Hepatocyte (in vitro differentiated cells): ENCODE measurements around the gene CHN2.

Experiments used
- CTCF ChIP-seq: fragments of 200-600 bp; sonication (generic); IDR thresholded peaks from 2 replicates; pipeline ENCODE4 v1.5.1; 2016; ENCODE audit warnings: antibody characterized with exemption, mild to moderate bottlenecking; ENCODE audit not compliant: poor library complexity
- EZH2 ChIP-seq: fragments of 200-600 bp; sonication (generic); IDR thresholded peaks from 2 replicates; pipeline ENCODE4 v1.6.1; 2016; ENCODE audit warnings: antibody characterized with exemption, mild to moderate bottlenecking, borderline replicate concordance
- EZH2phosphoT487 ChIP-seq: fragments of 200-600 bp; sonication (generic); IDR thresholded peaks from one replicate; pipeline ENCODE4 v1.6.1; 2018; ENCODE audit warnings: antibody characterized with exemption, mild to moderate bottlenecking, low read depth, moderate library complexity; ENCODE audit not compliant: unreplicated experiment, severe bottlenecking

DNA sequence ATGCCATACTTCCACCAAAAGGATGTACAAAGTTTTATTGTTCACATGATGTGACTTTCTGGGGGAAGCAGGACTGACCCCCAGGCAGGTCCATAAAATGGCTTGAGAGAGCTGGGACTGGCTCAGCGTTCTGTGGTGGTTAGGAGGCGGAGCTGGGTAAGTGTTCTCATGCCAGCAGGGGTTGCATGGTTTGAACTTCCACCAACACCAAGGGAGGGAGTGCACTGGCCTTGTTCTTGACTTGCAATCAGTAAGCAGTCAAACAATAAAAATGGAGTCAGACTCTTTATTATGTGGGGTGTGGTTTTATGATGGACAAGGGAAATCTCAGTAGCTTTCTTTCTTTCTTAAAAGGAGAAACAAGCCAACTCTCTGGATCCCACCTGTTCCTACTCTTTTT is 273.6 kb downstream of the CHN2 start:
- TF ChIP-seq CTCF (no peak), EZH2 (no peak), EZH2phosphoT487 (no peak)
